ENCODE data around the gene OXCT1.
"Not testable (repeated sequence)": the region's sequence is repeated elsewhere in the genome, so short reads cannot be mapped to it uniquely, and the experiment has no call there.

- not testable (repeated sequence) for TF ChIP-seq FOS (IDR thresholded peaks at IDR 0.05; ENCODE audit: low read depth, low read length); POLR2A (IDR thresholded peaks at IDR 0.05; ENCODE audit: low read depth, low read length); CTCF (conservative IDR thresholded peaks at IDR 0.05; ENCODE audit: low read depth, low read length); NFE2L2 (IDR thresholded peaks at IDR 0.05; ENCODE audit: low read depth, low read length); MAFK (IDR thresholded peaks at IDR 0.05; ENCODE audit: low read depth, low read length); BHLHE40 (IDR thresholded peaks at IDR 0.05; ENCODE audit: low read depth, low read length); RAD21 (IDR thresholded peaks at IDR 0.05; ENCODE audit: low read length); MAZ (IDR thresholded peaks at IDR 0.05; ENCODE audit: borderline replicate concordance, low read depth, low read length); ELK1 (IDR thresholded peaks at IDR 0.05; ENCODE audit: borderline replicate concordance, low read depth, low read length)
- TF ChIP-seq, protein P1, sequence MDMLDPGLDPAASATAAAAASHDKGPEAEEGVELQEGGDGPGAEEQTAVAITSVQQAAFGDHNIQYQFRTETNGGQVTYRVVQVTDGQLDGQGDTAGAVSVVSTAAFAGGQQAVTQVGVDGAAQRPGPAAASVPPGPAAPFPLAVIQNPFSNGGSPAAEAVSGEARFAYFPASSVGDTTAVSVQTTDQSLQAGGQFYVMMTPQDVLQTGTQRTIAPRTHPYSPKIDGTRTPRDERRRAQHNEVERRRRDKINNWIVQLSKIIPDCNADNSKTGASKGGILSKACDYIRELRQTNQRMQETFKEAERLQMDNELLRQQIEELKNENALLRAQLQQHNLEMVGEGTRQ (IDR thresholded peaks at IDR 0.05; ENCODE audit: low read depth, low read length): not testable (repeated sequence)
Measured at GRCh38 chr5:41729381-41729780, 140.8 kb downstream of the OXCT1 start.
